Loucy (cell line): Measurements from ENCODE around the gene IP6K2.

Experiments used
- CTCF ChIP-seq: fragments of 200-600 bp; sonication (generic); conservative IDR thresholded peaks from 2 replicates; pipeline ENCODE4 v1.5.1; 2014; ENCODE audit warnings: mild to moderate bottlenecking, antibody characterized with exemption, low read length
- EZH2phosphoT487 ChIP-seq: fragments of 200-600 bp; IDR thresholded peaks from 2 replicates; pipeline ENCODE4 v1.6.1; 2018; ENCODE audit warnings: antibody characterized with exemption, mild to moderate bottlenecking, moderate library complexity, borderline replicate concordance

- TF ChIP-seq CTCF (no peak), EZH2phosphoT487 (no peak)
Measured at GRCh38 chr3:48681974-48682610, 34.9 kb downstream of the IP6K2 start.
